ENCODE results near the gene NRAP. TPM values are rescaled to one million over a fixed set of nuclear protein-coding genes. Genes with fewer than 3 reads are reported as not detected.

Gene NRAP
- total and polyA plus RNA-seq, 4 donors = 0.02 to 0.04 TPM; not detected in 2

DNA sequence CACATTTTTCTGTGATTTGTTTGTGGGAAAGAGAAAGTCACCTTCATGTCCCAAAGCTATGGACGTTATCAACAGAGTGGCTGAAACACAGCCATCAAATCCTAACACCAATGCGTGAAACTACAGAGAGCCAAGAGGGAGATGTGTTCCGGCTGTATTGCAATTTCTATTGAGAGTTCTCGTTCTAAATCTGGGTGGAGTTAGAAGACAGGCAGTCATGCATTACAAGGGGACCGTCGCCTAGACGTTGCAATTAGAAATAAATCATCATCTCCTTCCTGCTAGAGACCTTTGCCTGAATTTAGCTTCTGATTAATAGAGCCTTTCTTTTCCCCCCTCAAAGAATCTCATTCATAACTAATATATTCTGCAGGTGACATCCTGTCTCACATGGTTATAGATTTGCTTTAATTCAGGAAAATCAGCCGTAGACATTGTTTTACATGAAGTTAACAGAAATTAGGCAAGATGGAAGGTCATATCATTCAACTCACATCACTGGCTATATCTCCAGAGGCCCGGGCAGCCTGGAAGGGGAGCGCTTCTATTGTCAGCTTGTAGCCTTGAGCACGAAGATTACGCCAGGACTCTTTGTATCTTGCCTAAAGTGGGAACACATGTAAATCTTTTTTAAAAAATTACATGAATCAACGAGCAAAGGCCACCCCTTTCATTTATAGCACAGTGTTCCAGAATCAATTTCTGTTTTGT lies 58.4 kb downstream of the NRAP start:
- no peak for TF ChIP-seq CTCF (IDR thresholded peaks at IDR 0.05; ENCODE audit: control extremely low read depth, extremely low read depth)
- peaks cover 0 to 9% (median 0%) of the 10 kb centered on the region in 4 donors for H3K9me3 ChIP-seq (ENCODE audit: control insufficient read depth in 4 of 4, insufficient read depth in 3 of 4, low read length in 3 of 4)
- no peak overlapping the region for H3K4me3 ChIP-seq
- ATAC-seq (ENCODE audit: insufficient read depth, low FRiP score) (no peak), DNase-seq (no peak)
- no peak overlapping the region for H3K27ac ChIP-seq (ENCODE audit: low read depth in 1 of 2, low read length in 1 of 2)
- H3K9ac ChIP-seq (ENCODE audit: insufficient read depth in 1 of 2, low read length in 2 of 2) = no peak overlapping the region
- H3K36me3 ChIP-seq (ENCODE audit: control insufficient read depth in 4 of 4, insufficient read depth in 4 of 4, low read length in 4 of 4) = peaks cover 0 to 10% (median 0%) of the 10 kb centered on the region in 4 donors
- H3K4me1 ChIP-seq (ENCODE audit: control insufficient read depth in 5 of 5, insufficient read depth in 5 of 5, low read length in 5 of 5) = peaks cover 0 to under 1% (median 0%) of the 10 kb centered on the region in 5 donors
- H3K27me3 ChIP-seq (ENCODE audit: control insufficient read depth in 3 of 3, insufficient read depth in 3 of 3, low read length in 2 of 3) = peaks cover 0 to 14% (median 13%) of the 10 kb centered on the region in 3 donors
- 71 to 73% methylated on average over 13 of the region's 13 CpGs for WGBS, 2 donors

DNA sequence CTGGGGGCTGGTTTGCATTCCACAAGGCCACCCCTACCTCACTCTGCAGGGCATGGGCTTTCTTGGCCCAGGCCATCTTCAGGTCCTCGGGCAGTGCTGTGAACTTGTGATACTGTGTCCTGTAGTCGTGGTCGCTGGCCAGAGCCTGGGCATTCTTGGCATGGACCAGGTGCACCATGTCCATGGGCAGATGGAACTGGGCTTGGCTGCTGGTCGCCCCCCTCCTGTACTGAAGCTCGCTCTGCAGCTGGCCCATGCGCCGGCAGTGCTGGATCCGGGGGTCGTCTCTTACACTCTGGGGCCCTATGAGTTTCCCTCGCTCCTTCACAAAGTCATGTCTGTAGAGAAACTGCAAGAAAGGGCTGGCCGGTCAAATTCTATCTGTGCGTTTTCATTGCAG lies 59.3 kb downstream of the NRAP start:
- no peak for DNase-seq
- 92 to 93% methylated on average over 12 of the region's 12 CpGs for WGBS, 2 donors
- no peak for TF ChIP-seq CTCF (IDR thresholded peaks at IDR 0.05; ENCODE audit: control extremely low read depth, extremely low read depth)

DNA sequence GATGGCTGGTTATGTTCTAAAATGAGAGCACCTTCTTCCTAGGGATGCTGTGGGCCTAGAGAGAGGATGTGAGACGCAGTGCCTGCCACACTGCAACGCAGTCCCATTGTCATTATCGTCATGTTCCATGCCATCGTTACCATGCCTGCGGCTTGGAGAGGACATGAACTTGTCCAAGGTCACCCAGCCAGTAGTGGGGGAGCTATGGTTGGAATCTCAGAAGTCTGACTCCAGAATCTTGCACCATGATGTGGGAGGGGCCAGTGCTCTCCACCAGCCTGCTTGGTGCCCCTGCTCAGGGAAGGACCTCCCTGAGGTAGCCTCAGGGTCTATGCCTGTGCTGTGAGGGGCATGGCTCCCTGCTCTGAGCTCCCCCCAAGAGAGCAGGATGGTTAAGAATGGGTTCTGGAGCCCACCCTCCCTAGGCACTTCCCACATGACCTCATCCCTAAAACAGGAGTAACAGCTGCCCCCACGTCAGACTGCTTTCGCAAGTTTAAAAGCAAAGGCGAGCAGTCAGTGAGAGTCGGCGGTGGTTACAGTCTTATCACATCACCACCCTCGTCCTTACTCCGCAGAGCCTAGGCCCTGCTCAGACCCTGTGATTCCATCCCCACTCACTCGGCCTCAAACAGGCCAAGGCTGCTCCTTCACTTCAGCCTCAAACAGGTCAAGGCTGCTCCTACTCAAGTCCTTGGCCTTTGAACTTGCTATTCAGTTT lies 60.6 kb downstream of the NRAP start:
- Histone ChIP-seq H3K27me3 (ENCODE audit: control insufficient read depth in 3 of 3, insufficient read depth in 3 of 3, low read length in 2 of 3) (peaks cover 0 to 8% (median 6%) of the 10 kb centered on the region in 3 donors), H3K27ac (ENCODE audit: low read depth in 1 of 2, low read length in 1 of 2) (no peak overlapping the region), H3K4me3 (no peak overlapping the region), H3K36me3 (ENCODE audit: control insufficient read depth in 4 of 4, insufficient read depth in 4 of 4, low read length in 4 of 4) (peaks cover 0 to 7% (median 0%) of the 10 kb centered on the region in 4 donors), H3K9me3 (ENCODE audit: control insufficient read depth in 4 of 4, insufficient read depth in 3 of 4, low read length in 3 of 4) (peaks cover 0 to 10% (median 0%) of the 10 kb centered on the region in 4 donors), H3K4me1 (ENCODE audit: control insufficient read depth in 5 of 5, insufficient read depth in 5 of 5, low read length in 5 of 5) (no peaks in the 10 kb centered on the region), H3K9ac (ENCODE audit: insufficient read depth in 1 of 2, low read length in 2 of 2) (no peak overlapping the region)
- DNase-seq (no peak), ATAC-seq (ENCODE audit: insufficient read depth, low FRiP score) (no peak)
- 84 to 89% methylated on average over 13 of the region's 13 CpGs for WGBS, 2 donors
- no peak for TF ChIP-seq CTCF (IDR thresholded peaks at IDR 0.05; ENCODE audit: control extremely low read depth, extremely low read depth)

More for the DNA sequence above, 59.3 kb downstream of the NRAP start:
- H3K9me3 ChIP-seq (ENCODE audit: control insufficient read depth in 4 of 4, insufficient read depth in 3 of 4, low read length in 3 of 4) = peaks cover 0 to 10% (median 0%) of the 10 kb centered on the region in 4 donors
- H3K27me3 ChIP-seq (ENCODE audit: control insufficient read depth in 3 of 3, insufficient read depth in 3 of 3, low read length in 2 of 3) = peaks cover 0 to 12% (median 8%) of the 10 kb centered on the region in 3 donors
- ATAC-seq (ENCODE audit: insufficient read depth, low FRiP score) = no peak
- H3K4me1 ChIP-seq (ENCODE audit: control insufficient read depth in 5 of 5, insufficient read depth in 5 of 5, low read length in 5 of 5) = no peaks in the 10 kb centered on the region
- no peak overlapping the region for H3K9ac ChIP-seq (ENCODE audit: insufficient read depth in 1 of 2, low read length in 2 of 2)
- H3K27ac ChIP-seq (ENCODE audit: low read depth in 1 of 2, low read length in 1 of 2) = peak overlapping the region in 1 of 2 donors; percentile 51
- no peak overlapping the region for H3K4me3 ChIP-seq
- peaks cover 0 to 10% (median 0%) of the 10 kb centered on the region in 4 donors for H3K36me3 ChIP-seq (ENCODE audit: control insufficient read depth in 4 of 4, insufficient read depth in 4 of 4, low read length in 4 of 4)

Measured in lung (tissue), 12 donors.